ES-I3 (cell line): ENCODE measurements around the gene INSYN2B.
"Not testable (repeated sequence)": the region's sequence is repeated elsewhere in the genome, so short reads cannot be mapped to it uniquely, and the experiment has no call there.

Experiments used
- H3K36me3 ChIP-seq: 2 replicates; pipeline ENCODE4 v1.6.1; 2013; ENCODE audit warnings: mild to moderate bottlenecking, low read length, control low read depth, moderate library complexity; ENCODE audit not compliant: insufficient read depth
- H3K4me1 ChIP-seq: 2 replicates; pipeline ENCODE4 v1.6.1; 2013; ENCODE audit warnings: mild to moderate bottlenecking, control low read depth, low read length; ENCODE audit not compliant: insufficient read depth
- H3K9ac ChIP-seq: 2 replicates; pipeline ENCODE4 v1.6.1; 2013; ENCODE audit warnings: low read depth, mild to moderate bottlenecking, low read length, moderate library complexity
- H3K9me3 ChIP-seq: 2 replicates; pipeline ENCODE4 v1.6.1; 2013; ENCODE audit warnings: mild to moderate bottlenecking, low read length, moderate library complexity; ENCODE audit not compliant: control insufficient read depth, insufficient read depth

The INSYN2B gene

DNA sequence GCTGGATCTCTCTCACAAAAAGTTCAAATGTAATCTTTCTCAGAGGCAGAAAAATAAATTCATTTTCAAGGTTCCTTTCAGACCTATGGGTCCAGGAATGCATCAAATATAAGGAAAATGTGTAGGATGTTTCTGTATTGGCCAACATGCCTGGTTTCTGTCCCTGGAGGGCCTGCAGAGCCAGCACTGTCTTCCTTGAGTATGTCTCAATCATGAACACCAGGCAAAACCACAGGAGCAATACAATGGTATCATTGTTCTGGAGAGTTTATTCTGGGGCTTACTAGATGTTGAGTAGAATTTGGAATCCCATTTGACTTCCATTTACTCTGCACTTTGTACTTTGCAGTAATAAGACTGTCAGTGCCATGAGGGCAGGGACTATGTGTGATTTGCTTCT, 23.5 kb downstream of the INSYN2B start:
- Histone ChIP-seq H3K4me1 (peaks cover 6% of the 10 kb centered on the region; the same call in 1 of the 2 replicates), H3K9me3 (no peaks in the 10 kb centered on the region), H3K9ac (no peak overlapping the region), H3K36me3 (no peaks in the 10 kb centered on the region; the same call in 1 of the 2 replicates)

DNA sequence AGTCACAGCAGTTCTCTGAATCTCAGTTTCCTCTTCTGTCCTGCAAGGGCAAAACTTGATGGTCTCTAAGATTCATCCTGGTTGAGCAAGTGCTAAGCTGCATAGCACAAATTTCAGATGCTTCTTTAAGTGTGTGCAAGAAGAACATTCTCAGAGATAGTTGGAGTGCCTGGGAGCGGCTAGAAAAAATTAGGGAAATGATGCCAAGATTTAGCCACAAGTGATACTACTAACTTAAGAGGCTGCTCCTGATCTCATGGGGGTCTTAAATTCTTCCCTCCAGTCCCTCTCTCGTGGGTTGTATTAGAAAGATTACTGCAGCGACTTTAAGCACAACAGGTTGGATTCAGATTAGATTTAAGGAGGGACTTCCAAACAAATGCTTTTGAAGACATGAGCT, 24.2 kb downstream of the INSYN2B start:
- Histone ChIP-seq H3K36me3 (no peaks in the 10 kb centered on the region; the same call in 1 of the 2 replicates), H3K9ac (no peak overlapping the region), H3K4me1 (peaks cover 6% of the 10 kb centered on the region; the same call in 1 of the 2 replicates), H3K9me3 (no peaks in the 10 kb centered on the region)

DNA sequence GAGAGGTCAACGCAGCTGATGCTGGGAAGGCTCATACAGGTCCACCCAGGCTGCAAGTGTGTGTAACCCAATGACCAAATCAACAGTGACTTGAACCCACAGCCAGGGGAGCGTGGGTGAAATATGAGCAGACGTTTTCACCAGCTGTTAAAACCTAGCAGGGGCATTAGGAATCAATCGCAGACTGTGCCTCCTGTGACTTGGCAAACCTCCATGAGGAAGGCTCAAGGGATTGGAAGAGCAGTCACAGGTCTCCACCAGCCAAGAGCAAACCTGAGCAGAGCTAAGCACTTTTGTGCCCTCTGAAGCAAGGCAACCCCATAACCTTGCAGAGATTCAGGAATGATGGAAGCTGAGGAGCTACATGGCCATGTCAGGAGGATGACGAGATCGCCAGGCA, 25.5 kb downstream of the INSYN2B start:
- H3K9me3 ChIP-seq: no peaks in the 10 kb centered on the region
- H3K4me1 ChIP-seq: peaks cover 6% of the 10 kb centered on the region; the same call in 1 of the 2 replicates
- H3K9ac ChIP-seq: no peak overlapping the region
- no peaks in the 10 kb centered on the region; the same call in 1 of the 2 replicates for H3K36me3 ChIP-seq

DNA sequence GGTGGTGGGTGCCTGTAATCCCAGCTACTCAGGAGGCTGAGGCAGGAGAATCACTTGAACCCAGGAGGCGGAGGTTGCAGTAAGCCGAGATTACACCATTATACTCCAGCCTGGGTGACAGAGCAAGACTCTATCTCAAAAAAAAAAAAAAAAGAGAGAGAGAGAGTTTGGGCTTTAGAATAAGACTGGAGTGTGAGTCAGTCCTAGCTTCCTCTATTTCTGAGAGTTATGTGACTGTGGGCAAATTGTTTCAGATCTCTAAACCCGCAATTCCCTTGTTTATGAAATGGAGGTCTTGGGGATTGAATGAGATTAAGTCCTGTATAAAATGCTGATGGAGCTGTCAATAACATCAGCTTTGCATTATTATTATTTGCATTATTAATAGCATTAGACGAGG, 27.1 kb downstream of the INSYN2B start:
- H3K36me3 ChIP-seq, H3K9ac ChIP-seq, H3K4me1 ChIP-seq, H3K9me3 ChIP-seq: not testable (repeated sequence)

DNA sequence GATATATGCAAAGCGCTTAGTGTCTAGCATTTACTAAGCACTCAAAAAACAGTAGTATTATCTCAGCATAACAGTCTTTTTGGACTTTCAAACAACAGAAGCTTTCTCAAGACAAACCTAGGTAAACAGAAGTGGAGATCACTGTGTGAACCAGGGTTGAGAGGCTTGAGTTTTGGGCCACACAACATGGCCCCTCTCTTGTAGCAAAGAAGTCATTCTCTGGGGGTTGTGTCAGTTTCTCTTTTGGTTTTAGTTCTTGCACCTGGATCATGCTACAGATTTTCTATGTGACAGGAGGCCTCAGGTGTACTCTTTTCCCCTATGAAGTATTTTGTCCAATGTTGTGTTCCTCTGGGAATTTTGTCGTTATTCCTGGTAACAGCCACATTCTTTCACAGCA, 30.0 kb downstream of the INSYN2B start:
- no peak overlapping the region for H3K9ac ChIP-seq
- H3K36me3 ChIP-seq: no peaks in the 10 kb centered on the region
- no peaks in the 10 kb centered on the region for H3K9me3 ChIP-seq
- H3K4me1 ChIP-seq: peaks cover 7% of the 10 kb centered on the region; the same call in 1 of the 2 replicates

DNA sequence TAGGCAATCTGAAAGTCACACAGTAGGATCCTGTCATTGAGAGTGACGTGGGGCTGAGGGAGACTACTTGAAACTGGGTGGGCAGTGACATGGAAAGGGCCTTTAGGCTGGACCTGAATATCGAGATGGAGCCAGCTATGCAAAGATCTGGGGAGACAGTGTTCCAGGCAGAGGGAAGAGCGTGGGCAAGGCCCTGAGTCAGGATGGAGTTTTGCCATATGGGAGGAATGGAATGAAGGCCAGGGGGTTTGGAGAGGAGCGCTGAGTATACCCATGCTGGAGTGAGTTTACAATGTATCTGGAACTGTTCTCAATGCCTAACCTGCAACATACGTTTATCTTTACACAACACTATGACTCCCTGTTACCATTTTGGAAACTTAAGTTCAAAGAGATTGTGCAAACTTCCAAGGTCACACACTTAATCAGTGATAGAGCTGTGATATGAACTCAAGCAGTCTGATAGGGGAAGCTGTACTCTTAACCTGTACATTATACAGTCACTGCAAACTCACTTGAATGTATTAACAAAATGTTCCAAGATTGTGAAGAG, 33.5 kb downstream of the INSYN2B start:
- no peaks in the 10 kb centered on the region for H3K9me3 ChIP-seq
- no peak overlapping the region for H3K9ac ChIP-seq
- H3K4me1 ChIP-seq: peaks cover 9% of the 10 kb centered on the region; the same call in 1 of the 2 replicates
- H3K36me3 ChIP-seq: no peaks in the 10 kb centered on the region

DNA sequence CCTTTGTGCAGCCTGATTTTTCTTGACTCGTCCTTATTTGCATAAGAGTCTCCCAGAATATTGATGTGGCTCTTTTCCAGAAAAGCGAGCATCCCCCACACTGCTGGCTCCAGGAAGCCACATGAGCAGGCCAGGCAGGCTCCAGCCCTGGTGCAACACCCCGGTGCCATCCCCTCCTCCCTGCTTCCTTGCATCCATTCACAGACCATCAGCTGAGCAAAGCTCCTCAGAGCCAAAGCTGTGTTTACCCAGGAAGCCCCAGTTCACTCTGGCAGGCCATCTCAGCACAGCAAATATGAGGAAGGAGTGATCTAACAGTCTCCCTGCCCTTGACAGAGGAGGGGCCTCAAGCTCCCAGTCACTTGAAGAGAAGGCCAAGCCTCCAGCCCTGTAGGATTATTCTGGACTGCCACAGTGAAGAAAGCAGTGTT, 34.4 kb downstream of the INSYN2B start:
- Histone ChIP-seq H3K9ac (no peak overlapping the region), H3K36me3 (no peaks in the 10 kb centered on the region), H3K4me1 (peaks cover 9% of the 10 kb centered on the region; the same call in 1 of the 2 replicates), H3K9me3 (no peaks in the 10 kb centered on the region)

DNA sequence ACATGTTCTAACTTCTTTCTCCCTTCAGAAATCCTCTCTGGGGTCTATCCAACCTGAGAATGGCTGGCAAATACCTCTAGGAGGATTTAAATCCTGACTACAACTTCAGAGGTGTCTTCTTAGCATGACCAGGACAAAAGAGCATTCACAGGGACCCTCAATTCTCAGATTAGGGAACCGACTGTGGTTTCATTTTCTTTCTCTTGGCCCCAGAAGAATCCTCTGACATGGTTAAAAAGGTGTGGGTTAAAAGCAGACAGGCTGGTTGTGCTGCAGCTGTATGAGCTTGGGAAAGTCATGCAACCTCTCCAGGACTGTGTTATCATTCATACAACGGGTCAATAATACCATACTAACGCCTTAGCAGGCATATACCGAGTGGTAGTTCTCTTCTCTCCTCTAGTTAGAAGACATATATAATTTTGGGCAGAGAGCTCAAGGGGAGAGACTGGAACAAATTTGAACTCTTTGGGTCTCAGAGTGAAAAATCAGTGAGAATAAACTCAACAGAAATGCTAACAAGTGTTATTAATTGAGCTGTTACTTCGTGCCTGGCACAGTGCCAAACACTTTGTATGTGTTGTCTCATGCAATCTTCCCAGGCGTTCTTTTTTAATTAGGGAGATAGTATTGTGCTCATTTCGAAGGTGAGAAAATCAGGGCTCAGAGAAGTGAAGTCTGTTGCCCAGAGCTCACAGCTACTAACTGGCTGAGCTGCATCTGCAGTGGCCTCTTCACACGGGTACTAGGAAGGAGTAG, 35.2 kb downstream of the INSYN2B start:
- H3K4me1 ChIP-seq: peaks cover 9% of the 10 kb centered on the region; the same call in 1 of the 2 replicates
- no peaks in the 10 kb centered on the region for H3K36me3 ChIP-seq
- H3K9me3 ChIP-seq: no peaks in the 10 kb centered on the region
- no peak overlapping the region for H3K9ac ChIP-seq

DNA sequence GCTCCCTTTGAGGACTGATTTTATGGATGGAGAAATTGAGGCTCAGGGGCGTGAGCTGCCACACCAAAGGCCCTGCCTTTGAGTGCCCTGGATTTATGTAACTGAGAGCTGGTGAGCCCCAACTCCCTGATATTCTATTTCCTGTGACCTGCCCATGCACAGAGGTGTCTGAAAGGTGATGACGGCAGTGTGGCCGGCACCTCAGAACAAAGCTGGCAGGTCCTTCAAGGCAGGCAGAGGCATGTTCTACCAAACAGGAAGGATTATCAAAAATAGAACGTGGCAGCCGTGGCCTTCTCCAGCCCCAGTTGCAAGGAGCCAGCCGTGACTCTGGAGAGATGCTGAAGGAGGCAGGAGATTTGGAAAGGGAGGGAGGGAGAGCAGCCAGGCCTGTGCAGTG, 36.2 kb downstream of the INSYN2B start:
- peaks cover 9% of the 10 kb centered on the region; the same call in 1 of the 2 replicates for H3K4me1 ChIP-seq
- H3K9ac ChIP-seq: no peak overlapping the region
- H3K9me3 ChIP-seq: no peaks in the 10 kb centered on the region
- no peaks in the 10 kb centered on the region for H3K36me3 ChIP-seq

DNA sequence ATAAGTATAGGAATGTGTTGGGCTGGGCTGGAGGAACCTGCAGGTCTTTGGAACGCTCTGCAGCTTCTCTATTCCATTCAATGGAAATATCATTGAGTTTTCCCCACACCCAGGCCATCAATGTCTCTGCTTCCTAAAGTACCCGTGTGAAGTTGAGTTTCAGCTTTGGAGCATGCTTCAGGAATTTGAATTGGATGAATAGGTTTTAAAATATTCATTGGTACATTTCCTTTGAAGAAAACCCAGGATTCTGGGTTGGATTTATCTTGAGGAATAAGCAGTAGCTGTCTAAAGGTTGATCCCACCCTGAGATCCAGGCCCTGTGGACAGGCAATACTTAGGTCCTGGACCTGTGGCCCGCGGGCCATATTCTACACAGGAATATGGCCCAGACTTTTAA, 37.3 kb downstream of the INSYN2B start:
- Histone ChIP-seq H3K36me3 (no peaks in the 10 kb centered on the region), H3K9ac (no peak overlapping the region), H3K9me3 (no peaks in the 10 kb centered on the region), H3K4me1 (peaks cover 9% of the 10 kb centered on the region; the same call in 1 of the 2 replicates)

DNA sequence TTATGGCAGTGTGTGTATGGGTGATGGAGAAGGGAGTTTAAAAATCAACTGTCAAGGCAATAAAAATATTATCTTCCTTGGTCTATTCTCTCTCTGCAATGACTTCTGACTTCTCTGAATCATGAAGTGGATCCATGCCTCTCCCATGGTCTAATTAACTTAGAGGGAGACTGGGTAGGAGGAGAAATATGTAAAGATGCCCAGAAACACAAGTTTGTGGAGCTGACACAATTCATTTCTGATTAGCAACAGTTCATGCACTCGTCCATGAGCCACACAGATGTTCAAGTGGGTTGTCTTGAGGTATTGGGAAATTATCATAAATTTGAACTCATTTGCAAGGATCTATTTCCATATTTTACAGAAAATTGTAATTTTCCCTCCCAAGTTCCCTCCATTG, 38.1 kb downstream of the INSYN2B start:
- Histone ChIP-seq H3K4me1 (peaks cover 9% of the 10 kb centered on the region; the same call in 1 of the 2 replicates), H3K9me3 (no peaks in the 10 kb centered on the region), H3K36me3 (no peaks in the 10 kb centered on the region), H3K9ac (no peak overlapping the region)

DNA sequence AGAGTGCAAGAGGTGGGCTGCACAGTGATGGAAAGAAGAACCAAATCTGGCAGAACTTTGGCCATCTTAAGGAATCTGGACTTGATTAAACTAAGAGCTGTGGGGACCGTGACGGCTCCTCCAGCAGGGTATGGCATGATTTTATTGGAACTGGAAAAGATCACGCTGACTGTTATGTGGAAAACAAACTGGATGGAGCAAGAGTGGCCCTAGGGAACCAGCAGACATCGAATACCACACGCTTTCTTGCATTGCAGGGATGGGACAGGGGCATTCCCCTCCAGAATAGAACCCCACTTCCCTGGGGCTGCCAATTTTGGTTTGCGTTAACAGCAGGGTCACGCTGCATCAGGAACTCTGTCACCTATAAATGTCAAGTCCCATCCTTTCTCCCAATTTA, 38.8 kb downstream of the INSYN2B start:
- Histone ChIP-seq H3K9me3 (no peaks in the 10 kb centered on the region), H3K36me3 (no peaks in the 10 kb centered on the region), H3K4me1 (peaks cover 9% of the 10 kb centered on the region; the same call in 1 of the 2 replicates), H3K9ac (no peak overlapping the region)

DNA sequence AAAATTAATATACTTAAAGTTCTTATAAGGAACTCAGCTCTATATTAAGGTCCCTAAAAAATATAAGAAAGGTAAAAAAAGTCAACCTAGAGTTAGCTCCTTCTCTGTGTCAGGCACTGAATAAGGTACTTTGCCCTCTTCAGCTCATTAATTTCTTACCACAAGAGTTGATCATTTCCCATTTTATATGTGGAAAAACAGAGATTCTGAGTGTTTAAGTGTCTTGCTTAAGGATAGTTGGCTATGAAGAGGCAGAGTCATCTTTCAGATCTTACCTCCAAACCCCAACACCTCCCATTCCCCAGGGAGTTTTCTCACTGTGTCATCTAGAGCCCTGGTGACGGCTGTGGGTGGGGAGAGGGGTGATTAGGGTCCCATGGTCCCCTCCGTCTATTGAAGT, 40.6 kb downstream of the INSYN2B start:
- H3K9ac ChIP-seq: no peak overlapping the region
- no peaks in the 10 kb centered on the region for H3K9me3 ChIP-seq
- no peaks in the 10 kb centered on the region for H3K4me1 ChIP-seq
- no peaks in the 10 kb centered on the region for H3K36me3 ChIP-seq

DNA sequence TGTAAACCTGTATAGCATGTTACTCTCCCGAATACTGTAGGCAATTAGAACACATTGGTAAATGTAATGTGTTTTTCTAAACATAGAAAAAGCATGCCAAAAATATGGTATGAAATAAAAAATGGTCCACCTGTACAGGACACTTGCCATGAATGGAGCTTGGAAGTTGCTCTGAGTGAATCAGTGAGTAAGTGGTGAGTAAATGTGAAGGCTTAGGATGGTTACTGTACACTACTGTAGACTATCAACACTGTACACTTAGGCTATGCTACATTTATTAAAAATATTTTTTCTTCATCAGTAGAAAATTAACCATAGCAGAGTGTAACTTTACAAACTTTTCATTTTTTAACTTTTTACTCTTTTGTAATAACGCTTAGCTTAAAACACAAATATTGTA, 41.9 kb downstream of the INSYN2B start:
- H3K9ac ChIP-seq: no peak overlapping the region
- no peaks in the 10 kb centered on the region for H3K9me3 ChIP-seq
- H3K36me3 ChIP-seq: no peaks in the 10 kb centered on the region
- H3K4me1 ChIP-seq: no peaks in the 10 kb centered on the region

DNA sequence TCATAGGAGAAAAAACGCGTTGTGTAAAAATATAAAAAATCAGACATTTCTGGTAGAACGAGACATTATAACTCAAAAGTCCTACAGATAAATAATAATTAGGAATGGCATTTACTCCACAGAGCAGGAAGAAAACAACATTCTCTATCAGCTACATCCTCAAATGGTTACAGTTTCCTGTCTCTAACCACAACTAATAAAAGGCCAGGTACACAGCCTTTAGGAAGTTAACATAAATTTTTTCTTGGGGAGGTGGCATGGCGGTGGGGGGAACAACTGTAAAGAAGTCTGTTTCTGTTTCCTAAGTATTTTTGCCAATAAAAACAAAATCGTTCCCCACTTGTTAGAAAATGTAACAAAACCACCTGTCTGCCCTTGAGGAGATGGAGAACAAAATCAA, 44.5 kb downstream of the INSYN2B start:
- no peaks in the 10 kb centered on the region for H3K4me1 ChIP-seq
- H3K9ac ChIP-seq: no peak overlapping the region
- no peaks in the 10 kb centered on the region for H3K9me3 ChIP-seq
- H3K36me3 ChIP-seq: no peaks in the 10 kb centered on the region
